CD14-positive monocyte (primary cell): ENCODE measurements around the gene CDV3. TPM values are rescaled to one million over a fixed set of nuclear protein-coding genes. Genes with fewer than 3 reads are reported as not detected.
"Not testable (repeated sequence)": the region's sequence is repeated elsewhere in the genome, so short reads cannot be mapped to it uniquely, and the experiment has no call there.

Experiments
- DNase-seq, 3 donors: peaks; one replicate each; pipeline ENCODE4 v3.0.0-alpha.2; 2011 to 2022
- H2AFZ ChIP-seq: 2 replicates; pipeline ENCODE4 v1.6.0; 2012; ENCODE audit warnings: mild to moderate bottlenecking, low read depth, low read length, inconsistent platforms; ENCODE audit not compliant: insufficient read depth, poor library complexity, severe bottlenecking
- H3K27ac ChIP-seq, 2 donors: 1 replicate in 1 of 2; 2 replicates in 1 of 2; pipeline ENCODE4 v1.5.1; 2012 to 2013; ENCODE audit warnings: low read length in 2 of 2, control low read depth in 1 of 2, inconsistent platforms in 1 of 2, low read depth in 1 of 2, mild to moderate bottlenecking in 1 of 2
- H3K27me3 ChIP-seq, 2 donors: one replicate each; pipeline versions ENCODE4 v1.6.0 to v1.6.1; 2011 to 2013; ENCODE audit warnings: low read length in 2 of 2; ENCODE audit not compliant: control insufficient read depth in 2 of 2, insufficient read depth in 2 of 2
- H3K36me3 ChIP-seq, 2 donors: replicated peaks in 1 of 2; 1 replicate in 1 of 2; 2 replicates in 1 of 2; pipeline versions ENCODE4 v1.5.1 to v1.6.1; 2012 to 2013; ENCODE audit warnings: low read length in 2 of 2, control low read depth in 1 of 2, inconsistent platforms in 1 of 2, mild to moderate bottlenecking in 1 of 2; ENCODE audit not compliant: insufficient read depth in 2 of 2, control insufficient read depth in 1 of 2
- H3K4me1 ChIP-seq, 2 donors: 1 replicate in 1 of 2; 2 replicates in 1 of 2; pipeline versions ENCODE4 v1.5.1 to v1.6.1; 2012 to 2013; ENCODE audit warnings: low read length in 2 of 2, control low read depth in 1 of 2, inconsistent platforms in 1 of 2, mild to moderate bottlenecking in 1 of 2, moderate library complexity in 1 of 2; ENCODE audit not compliant: insufficient read depth in 2 of 2, control insufficient read depth in 1 of 2
- H3K4me2 ChIP-seq: replicated peaks from 2 replicates; pipeline ENCODE3; 2012; ENCODE audit warnings: low read length, moderate library complexity, mild to moderate bottlenecking; ENCODE audit not compliant: poor library complexity, severe bottlenecking; ENCODE audit errors: extremely low read depth
- H3K4me3 ChIP-seq, 3 experiments: fragments of 200-600 bp in 1 of 3; sonication (generic) in 1 of 3; replicated peaks in 1 of 3; 1 replicate in 2 of 3; 2 replicates in 1 of 3; pipeline ENCODE4 v1.5.1; 2011 to 2013; ENCODE audit warnings: low read length in 3 of 3, mild to moderate bottlenecking in 3 of 3, control low read depth in 2 of 3, low read depth in 2 of 3, inconsistent platforms in 1 of 3, moderate library complexity in 1 of 3
- H3K79me2 ChIP-seq: 2 replicates; pipeline ENCODE4 v1.6.0; 2012; ENCODE audit warnings: mild to moderate bottlenecking, control low read depth, inconsistent platforms, low read length, moderate library complexity; ENCODE audit not compliant: insufficient read depth
- H3K9ac ChIP-seq: 2 replicates; pipeline ENCODE4 v1.6.0; 2017; ENCODE audit warnings: low read length, mild to moderate bottlenecking; ENCODE audit not compliant: insufficient read depth, poor library complexity, severe bottlenecking
- H3K9me3 ChIP-seq, 2 donors: replicated peaks in 1 of 2; 1 replicate in 1 of 2; 2 replicates in 1 of 2; pipeline versions ENCODE4 v1.5.1 to v1.6.1; 2012 to 2013; ENCODE audit warnings: low read length in 2 of 2, control low read depth in 1 of 2; ENCODE audit not compliant: control insufficient read depth in 1 of 2, insufficient read depth in 1 of 2
- H4K20me1 ChIP-seq: 2 replicates; pipeline ENCODE4 v1.6.0; 2012; ENCODE audit warnings: mild to moderate bottlenecking, low read length, control low read depth, moderate library complexity; ENCODE audit not compliant: insufficient read depth
- H3K27ac Mint-ChIP-seq, 7 donors: one replicate each; pipeline ENCODE4 v1.8.0; 2020; ENCODE audit warnings: mild to moderate bottlenecking in 7 of 7, mixed read lengths in 7 of 7, moderate library complexity in 6 of 7, inconsistent platforms in 2 of 7
- H3K27me3 Mint-ChIP-seq, 3 donors: one replicate each; pipeline ENCODE4 v1.8.0; 2021 to 2022; ENCODE audit warnings: low read depth in 3 of 3, mild to moderate bottlenecking in 3 of 3, mixed read lengths in 3 of 3, moderate library complexity in 3 of 3, inconsistent platforms in 1 of 3
- H3K36me3 Mint-ChIP-seq, 2 donors: one replicate each; pipeline ENCODE4 v1.8.0; 2020; ENCODE audit warnings: mixed read lengths in 2 of 2, inconsistent platforms in 1 of 2, mild to moderate bottlenecking in 1 of 2
- H3K4me1 Mint-ChIP-seq: one replicate; pipeline ENCODE4 v1.8.0; 2020; ENCODE audit warnings: mild to moderate bottlenecking, mixed read lengths
- H3K4me3 Mint-ChIP-seq, 2 donors: one replicate each; pipeline ENCODE4 v1.8.0; 2020; ENCODE audit warnings: mild to moderate bottlenecking in 2 of 2, mixed read lengths in 2 of 2, moderate library complexity in 1 of 2
- H3K9me3 Mint-ChIP-seq, 7 donors: one replicate each; pipeline ENCODE4 v1.8.0; 2020 to 2022; ENCODE audit warnings: mixed read lengths in 7 of 7, mild to moderate bottlenecking in 6 of 7, moderate library complexity in 6 of 7, inconsistent platforms in 2 of 7
- CTCF ChIP-seq: fragments of 200-600 bp; IDR thresholded peaks from one replicate; pipeline ENCODE4 v1.8.0; 2022; ENCODE audit warnings: antibody characterized with exemption, mild to moderate bottlenecking
- WGBS: methylation state at CpG from one replicate; pipeline ENCODE4 v1.1.5; 2013; ENCODE audit warnings: missing lambda C conversion rate; ENCODE audit not compliant: insufficient coverage; 5-methylcytosine and 5-hydroxymethylcytosine counted together
- intact Hi-C, 2 donors: fragments of 100-400 bp; cut with micrococcal nuclease; formaldehyde crosslinking; loops; one replicate each; pipeline versions ENCODE4 v1.15.0 to v1.15.1; 2023
- polyA plus RNA-seq, 3 donors: library from polyadenylated mRNA; depleted of rRNA in 1 of 3; unstranded in 2 of 3; stranded (reverse) in 1 of 3; fragments of 300-500 nt in 2 of 3; fragments of >200 nt in 1 of 3; fragmentation: Illumina TruSeq in 2 of 3; gene quantifications; 1 replicate in 2 of 3; 2 replicates in 1 of 3; pipeline ENCODE4 v1.2.3, GENCODE V29; 2012 to 2021

CDV3 gene
- polyA plus RNA-seq, 3 donors, result 30.0 to 80.1 (median 30.3) TPM

DNA sequence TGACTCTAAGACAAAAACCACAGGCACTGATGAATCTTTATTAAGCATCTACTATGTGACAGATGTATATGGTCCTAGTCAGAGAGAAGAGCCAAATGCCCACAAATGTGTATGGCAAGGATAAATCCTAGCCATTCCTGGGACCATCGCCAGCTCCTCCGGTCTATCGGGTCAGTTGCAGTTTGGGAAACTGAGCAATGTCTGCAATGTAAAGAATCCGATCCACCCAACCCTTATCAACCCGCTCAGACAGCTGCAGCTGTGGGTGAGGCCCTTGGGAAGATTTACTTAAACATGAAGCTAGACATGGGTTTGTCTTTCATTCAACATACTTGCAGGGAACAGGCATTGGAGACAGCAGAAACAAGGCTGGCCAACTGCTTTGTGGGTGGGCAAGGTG is 40.5 kb upstream of the CDV3 start:
- Histone ChIP-seq H3K79me2 (no peaks in the 10 kb centered on the region), H3K27me3 (no peaks in the 10 kb centered on the region), H3K4me2 (no peak overlapping the region), H3K4me3 (no peak overlapping the region), H3K9ac (no peak overlapping the region), H3K4me1 (peaks cover 14 to 15% of the 10 kb centered on the region in 2 donors), H3K36me3 (no peaks in the 10 kb centered on the region), H3K9me3 (peaks cover 0 to 3% of the 10 kb centered on the region in 2 donors), H3K27ac (no peak overlapping the region), H4K20me1 (no peaks in the 10 kb centered on the region), H2AFZ (no peak overlapping the region)
- no peak overlapping the region for H3K4me3 Mint-ChIP-seq
- intact Hi-C loops, result loop anchor here in 1 of 2 donors (5.0 kb wide), 1 partner anchor 34 kb away; no protein-coding TSS in a partner anchor
- peaks cover 0 to 3% (median 2%) of the 10 kb centered on the region in 3 donors for H3K27me3 Mint-ChIP-seq
- no peaks in the 10 kb centered on the region for H3K36me3 Mint-ChIP-seq
- peaks cover 3 to 10% (median 5%) of the 10 kb centered on the region in 7 donors for H3K9me3 Mint-ChIP-seq
- DNase-seq, result no peak
- TF ChIP-seq CTCF, result no peak
- WGBS, result no CpG with 5 or more reads among the region's 5 CpGs
- H3K4me1 Mint-ChIP-seq, result peaks cover 22% of the 10 kb centered on the region
- no peak overlapping the region for H3K27ac Mint-ChIP-seq

- H3K27me3 ChIP-seq, result no peaks in the 10 kb centered on the region
- Mint-ChIP-seq H3K36me3 (no peaks in the 10 kb centered on the region), H3K9me3 (peaks cover 0 to 15% (median 12%) of the 10 kb centered on the region in 7 donors), H3K4me3 (peak overlapping the region; percentile 42 to 66), H3K27ac (peak overlapping the region in 5 of 7 donors; percentile 8 to 80 (median 70)), H3K27me3 (peaks cover 0 to 3% (median 3%) of the 10 kb centered on the region in 3 donors), H3K4me1 (peaks cover 32% of the 10 kb centered on the region)
- H3K36me3 ChIP-seq, result no peaks in the 10 kb centered on the region
- H2AFZ ChIP-seq, result peak overlapping the region; percentile 43
- peak overlapping the region; percentile 1 to 52 for H3K27ac ChIP-seq
- WGBS, result no CpG with 5 or more reads among the region's 1 CpG
- peak; percentile 6 to 16 (median 10) for DNase-seq
- intact Hi-C loops, result no loop called here
- peaks cover 22 to 23% of the 10 kb centered on the region in 2 donors for H3K4me1 ChIP-seq
- H4K20me1 ChIP-seq, result no peaks in the 10 kb centered on the region
- peak overlapping the region; percentile 29 for H3K4me2 ChIP-seq
- no peaks in the 10 kb centered on the region for H3K79me2 ChIP-seq
- peaks cover 7 to 13% of the 10 kb centered on the region in 2 donors for H3K9me3 ChIP-seq
- no peak overlapping the region for H3K9ac ChIP-seq
- H3K4me3 ChIP-seq, result peak overlapping the region in 1 of 3 experiments; percentile 26
- no peak for TF ChIP-seq CTCF
Observed at GRCh38 chr3:133535971-133536881, 37.3 kb upstream of the CDV3 start.

DNA sequence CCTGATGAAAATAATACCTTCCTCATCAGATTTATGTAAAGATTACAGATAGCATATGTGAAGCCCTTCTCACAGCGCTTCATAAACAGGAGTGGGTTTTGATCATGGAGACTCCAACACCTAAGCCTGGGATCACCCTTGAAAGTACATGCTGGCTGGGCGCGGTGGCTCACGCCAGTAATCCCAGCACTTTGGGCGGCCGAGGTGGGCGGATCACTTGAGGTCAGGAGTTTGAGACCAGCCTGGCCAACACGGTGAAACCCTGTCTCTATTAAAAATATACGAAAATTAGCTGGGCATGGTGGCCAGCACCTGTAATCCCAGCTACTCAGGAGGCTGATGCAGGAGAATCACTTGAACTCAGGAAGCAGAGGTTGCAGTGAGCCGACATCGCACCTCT is 36.4 kb upstream of the CDV3 start:
- H3K4me3 Mint-ChIP-seq, H4K20me1 ChIP-seq, H3K36me3 ChIP-seq, H3K9ac ChIP-seq, H3K36me3 Mint-ChIP-seq, H3K27me3 ChIP-seq, H3K27ac Mint-ChIP-seq, H3K4me3 ChIP-seq, intact Hi-C loops, H3K27me3 Mint-ChIP-seq, H3K27ac ChIP-seq, H3K79me2 ChIP-seq, H2AFZ ChIP-seq, H3K4me2 ChIP-seq, DNase-seq: not testable (repeated sequence)
- WGBS, result over 99% methylated on average over 9 of the region's 11 CpGs
- Mint-ChIP-seq H3K9me3 (peaks cover 0 to 15% (median 12%) of the 10 kb centered on the region in 7 donors), H3K4me1 (peaks cover 30% of the 10 kb centered on the region)
- peaks cover 22 to 25% of the 10 kb centered on the region in 2 donors for H3K4me1 ChIP-seq
- peaks cover 7 to 13% of the 10 kb centered on the region in 2 donors for H3K9me3 ChIP-seq
